Measurements from ENCODE around the gene SLC7A14. TPM values are rescaled to one million over a fixed set of nuclear protein-coding genes. Genes with fewer than 3 reads are reported as not detected.

The SLC7A14 gene
- polyA plus RNA-seq, 1 experiment = 0.60 TPM

GRCh38 chr3:170424879-170425278 lies 161.0 kb downstream of the SLC7A14 start:
- DNase-seq (ENCODE audit: low read depth) = no peak
- ChIA-PET CTCF (interaction anchor here (0.7 kb wide), 1 partner anchor 331 kb away, joined by 3 read pairs; no protein-coding TSS in a partner anchor), POLR2A (no interaction called here)
- Histone ChIP-seq H3K4me3 (ENCODE audit: low read depth, low read length) (no peak overlapping the region), H3K36me3 (ENCODE audit: control insufficient read depth, insufficient read depth, low read length) (no peaks in the 10 kb centered on the region; the same call in 1 of the 2 replicates), H3K27me3 (ENCODE audit: control insufficient read depth, insufficient read depth, low read length) (no peaks in the 10 kb centered on the region)
- TF ChIP-seq CTCF (IDR thresholded peaks at IDR 0.05; ENCODE audit: insufficient read depth, low read depth, low read length) = no peak

GRCh38 chr3:170423001-170423615 lies 162.8 kb downstream of the SLC7A14 start:
- CTCF ChIA-PET = interaction anchor here (0.8 kb wide), 1 partner anchor 64 kb away, joined by 3 read pairs; no protein-coding TSS in a partner anchor
- no peak for DNase-seq (ENCODE audit: low read depth)
- POLR2A ChIA-PET = no interaction called here
- TF ChIP-seq CTCF (IDR thresholded peaks at IDR 0.05; ENCODE audit: insufficient read depth, low read depth, low read length) = no peak
- H3K27me3 ChIP-seq (ENCODE audit: control insufficient read depth, insufficient read depth, low read length) = no peaks in the 10 kb centered on the region
- H3K36me3 ChIP-seq (ENCODE audit: control insufficient read depth, insufficient read depth, low read length) = no peaks in the 10 kb centered on the region; the same call in 1 of the 2 replicates
- no peak overlapping the region for H3K4me3 ChIP-seq (ENCODE audit: low read depth, low read length)

GRCh38 chr3:170421758-170422157 lies 164.1 kb downstream of the SLC7A14 start:
- ChIA-PET POLR2A (no interaction called here), CTCF (interaction anchor here (0.6 to 1.6 kb wide), 2 partner anchors 18 to 389 kb away, joined by 3 to 5 read pairs; no protein-coding TSS in a partner anchor)
- H3K4me3 ChIP-seq (ENCODE audit: low read depth, low read length) = no peak overlapping the region
- no peaks in the 10 kb centered on the region; the same call in 1 of the 2 replicates for H3K36me3 ChIP-seq (ENCODE audit: control insufficient read depth, insufficient read depth, low read length)
- no peak for DNase-seq (ENCODE audit: low read depth)
- TF ChIP-seq CTCF (IDR thresholded peaks at IDR 0.05; ENCODE audit: insufficient read depth, low read depth, low read length) = no peak
- H3K27me3 ChIP-seq (ENCODE audit: control insufficient read depth, insufficient read depth, low read length) = no peaks in the 10 kb centered on the region

- ChIA-PET CTCF (interaction anchor here (0.6 to 1.6 kb wide), 2 partner anchors 18 to 390 kb away, joined by 3 to 5 read pairs; no protein-coding TSS in a partner anchor), POLR2A (no interaction called here)
- 0 out of 2 replicates have a peak overlapping the region, but pooled peaks have one; percentile 5 for H3K4me3 ChIP-seq (ENCODE audit: low read depth, low read length)
- no peak for TF ChIP-seq CTCF (IDR thresholded peaks at IDR 0.05; ENCODE audit: insufficient read depth, low read depth, low read length)
- no peaks in the 10 kb centered on the region; the same call in 1 of the 2 replicates for H3K36me3 ChIP-seq (ENCODE audit: control insufficient read depth, insufficient read depth, low read length)
- DNase-seq (ENCODE audit: low read depth) = no peak
- H3K27me3 ChIP-seq (ENCODE audit: control insufficient read depth, insufficient read depth, low read length) = no peaks in the 10 kb centered on the region
Observed at GRCh38 chr3:170421111-170421641, 164.7 kb downstream of the SLC7A14 start.

- TF ChIP-seq CTCF (IDR thresholded peaks at IDR 0.05; ENCODE audit: insufficient read depth, low read depth, low read length) = no peak
- POLR2A ChIA-PET = no interaction called here
- no peak for DNase-seq (ENCODE audit: low read depth)
- CTCF ChIA-PET = interaction anchor here (1.6 kb wide), 1 partner anchor 391 kb away, joined by 5 read pairs; no protein-coding TSS in a partner anchor
- Histone ChIP-seq H3K27me3 (ENCODE audit: control insufficient read depth, insufficient read depth, low read length) (no peaks in the 10 kb centered on the region), H3K4me3 (ENCODE audit: low read depth, low read length) (no peak overlapping the region), H3K36me3 (ENCODE audit: control insufficient read depth, insufficient read depth, low read length) (no peaks in the 10 kb centered on the region; the same call in 1 of the 2 replicates)
Observed at GRCh38 chr3:170420307-170420821, 165.5 kb downstream of the SLC7A14 start.
